ENCODE results near the gene VTN. TPM values are rescaled to one million over a fixed set of nuclear protein-coding genes. Genes with fewer than 3 reads are reported as not detected.

VTN gene
- total RNA-seq, 1 donor from 2014 or later = 2.7 TPM

DNA sequence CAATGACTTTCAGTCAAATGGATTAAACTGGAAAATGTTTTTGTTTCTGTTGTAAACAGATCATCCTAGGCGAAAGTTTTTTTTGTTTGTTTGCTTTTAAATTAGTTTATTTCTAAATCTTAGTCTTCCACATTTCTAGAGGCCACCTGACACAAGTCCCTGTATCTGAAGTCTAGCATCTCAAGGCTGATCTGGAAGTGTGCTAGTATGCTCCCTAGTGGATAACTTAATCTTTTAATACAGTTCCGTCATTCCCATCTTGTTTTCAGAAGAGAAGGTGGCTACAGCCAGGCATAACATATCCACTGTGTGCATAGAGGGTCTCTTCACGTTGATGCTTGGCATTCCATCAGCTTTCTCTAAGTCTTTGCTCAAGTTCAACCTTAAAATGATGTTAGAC, 42.4 kb downstream of the VTN start:
- Histone ChIP-seq H3K4me2 (ENCODE audit: low read length) (no peak overlapping the region), H4K20me1 (ENCODE audit: insufficient read depth, low read length) (peaks cover 42% of the 10 kb centered on the region), H3K27me3 (ENCODE audit: insufficient read depth, low read length) (no peaks in the 10 kb centered on the region), H3K9me3 (ENCODE audit: insufficient read depth, low read depth, low read length) (no peaks in the 10 kb centered on the region), H3K79me2 (ENCODE audit: insufficient read depth, low read length) (peaks cover 24% of the 10 kb centered on the region), H3K9ac (ENCODE audit: low read length) (no peak overlapping the region), H3K4me1 (ENCODE audit: insufficient read depth, low read length) (no peaks in the 10 kb centered on the region), H2AFZ (ENCODE audit: low read depth, low read length) (no peak overlapping the region), H3K36me3 (ENCODE audit: insufficient read depth, low read length) (peaks cover 14% of the 10 kb centered on the region), H3K4me3 (ENCODE audit: insufficient read depth, low read depth, low read length) (no peak overlapping the region), H3K27ac (ENCODE audit: low read depth, low read length) (no peak overlapping the region)
- DNase-seq (ENCODE audit: low read depth) (no peak), FAIRE-seq (no peak)
- Mint-ChIP-seq H3K9me3 (ENCODE audit: unreplicated experiment) (no peaks in the 10 kb centered on the region), H3K4me3 (ENCODE audit: unreplicated experiment) (no peak overlapping the region), H3K27me3 (ENCODE audit: low read depth, unreplicated experiment) (no peaks in the 10 kb centered on the region), H3K36me3 (ENCODE audit: low read depth, unreplicated experiment) (peaks cover 20% of the 10 kb centered on the region), H3K27ac (ENCODE audit: unreplicated experiment) (no peak overlapping the region), H3K4me1 (ENCODE audit: low read depth, unreplicated experiment) (peaks cover 14% of the 10 kb centered on the region)
- TF ChIP-seq, protein P1, sequence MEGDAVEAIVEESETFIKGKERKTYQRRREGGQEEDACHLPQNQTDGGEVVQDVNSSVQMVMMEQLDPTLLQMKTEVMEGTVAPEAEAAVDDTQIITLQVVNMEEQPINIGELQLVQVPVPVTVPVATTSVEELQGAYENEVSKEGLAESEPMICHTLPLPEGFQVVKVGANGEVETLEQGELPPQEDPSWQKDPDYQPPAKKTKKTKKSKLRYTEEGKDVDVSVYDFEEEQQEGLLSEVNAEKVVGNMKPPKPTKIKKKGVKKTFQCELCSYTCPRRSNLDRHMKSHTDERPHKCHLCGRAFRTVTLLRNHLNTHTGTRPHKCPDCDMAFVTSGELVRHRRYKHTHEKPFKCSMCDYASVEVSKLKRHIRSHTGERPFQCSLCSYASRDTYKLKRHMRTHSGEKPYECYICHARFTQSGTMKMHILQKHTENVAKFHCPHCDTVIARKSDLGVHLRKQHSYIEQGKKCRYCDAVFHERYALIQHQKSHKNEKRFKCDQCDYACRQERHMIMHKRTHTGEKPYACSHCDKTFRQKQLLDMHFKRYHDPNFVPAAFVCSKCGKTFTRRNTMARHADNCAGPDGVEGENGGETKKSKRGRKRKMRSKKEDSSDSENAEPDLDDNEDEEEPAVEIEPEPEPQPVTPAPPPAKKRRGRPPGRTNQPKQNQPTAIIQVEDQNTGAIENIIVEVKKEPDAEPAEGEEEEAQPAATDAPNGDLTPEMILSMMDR (IDR thresholded peaks at IDR 0.05; ENCODE audit: insufficient read depth, low read depth, low read length) = no peak
- no peak for TF ChIP-seq EZH2 (IDR thresholded peaks at IDR 0.05; ENCODE audit: insufficient read depth, low read length)

DNA sequence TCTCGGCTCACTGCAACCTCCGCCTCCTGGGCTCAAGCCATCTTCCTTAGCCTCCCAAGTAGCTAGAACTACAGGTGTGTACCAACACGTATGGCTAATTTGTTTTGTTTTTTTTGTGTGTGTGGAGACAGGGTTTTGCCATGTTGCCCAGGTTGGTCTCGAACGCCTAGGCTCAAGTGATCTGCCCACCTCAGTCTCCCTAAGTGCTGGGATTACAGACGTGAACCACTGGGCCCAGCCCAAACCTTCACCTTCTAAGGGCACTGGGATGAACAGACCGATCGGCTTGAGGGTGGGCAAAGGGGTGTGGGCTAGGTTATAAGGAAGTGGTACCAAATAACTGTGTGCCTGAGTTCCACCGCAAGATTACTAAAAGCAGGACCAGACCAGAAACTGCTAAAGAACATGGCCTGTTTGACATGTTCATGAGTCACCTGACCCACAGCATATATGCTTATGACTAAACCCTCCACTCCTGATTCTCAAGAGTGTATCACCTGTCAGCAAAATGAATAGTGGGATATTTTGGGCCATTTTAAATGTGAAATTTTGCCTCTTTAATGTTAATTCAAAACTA, 43.0 kb downstream of the VTN start:
- Histone ChIP-seq H3K79me2 (ENCODE audit: insufficient read depth, low read length) (peaks cover 22% of the 10 kb centered on the region), H3K9me3 (ENCODE audit: insufficient read depth, low read depth, low read length) (no peaks in the 10 kb centered on the region), H3K36me3 (ENCODE audit: insufficient read depth, low read length) (peaks cover 14% of the 10 kb centered on the region), H3K27me3 (ENCODE audit: insufficient read depth, low read length) (no peaks in the 10 kb centered on the region), H3K9ac (ENCODE audit: low read length) (no peak overlapping the region), H4K20me1 (ENCODE audit: insufficient read depth, low read length) (peaks cover 37% of the 10 kb centered on the region), H3K27ac (ENCODE audit: low read depth, low read length) (no peak overlapping the region), H3K4me2 (ENCODE audit: low read length) (no peak overlapping the region), H3K4me3 (ENCODE audit: insufficient read depth, low read depth, low read length) (no peak overlapping the region), H2AFZ (ENCODE audit: low read depth, low read length) (no peak overlapping the region), H3K4me1 (ENCODE audit: insufficient read depth, low read length) (no peaks in the 10 kb centered on the region)
- H3K36me3 Mint-ChIP-seq (ENCODE audit: low read depth, unreplicated experiment) = peaks cover 20% of the 10 kb centered on the region
- no peaks in the 10 kb centered on the region for H3K9me3 Mint-ChIP-seq (ENCODE audit: unreplicated experiment)
- peaks cover 12% of the 10 kb centered on the region for H3K4me1 Mint-ChIP-seq (ENCODE audit: low read depth, unreplicated experiment)
- no peaks in the 10 kb centered on the region for H3K27me3 Mint-ChIP-seq (ENCODE audit: low read depth, unreplicated experiment)
- H3K27ac Mint-ChIP-seq (ENCODE audit: unreplicated experiment) = no peak overlapping the region
- FAIRE-seq (no peak), DNase-seq (ENCODE audit: low read depth) (no peak)
- no peak overlapping the region for H3K4me3 Mint-ChIP-seq (ENCODE audit: unreplicated experiment)
- TF ChIP-seq, protein P1 (IDR thresholded peaks at IDR 0.05; ENCODE audit: insufficient read depth, low read depth, low read length) = no peak
- TF ChIP-seq EZH2 (IDR thresholded peaks at IDR 0.05; ENCODE audit: insufficient read depth, low read length) = no peak

DNA sequence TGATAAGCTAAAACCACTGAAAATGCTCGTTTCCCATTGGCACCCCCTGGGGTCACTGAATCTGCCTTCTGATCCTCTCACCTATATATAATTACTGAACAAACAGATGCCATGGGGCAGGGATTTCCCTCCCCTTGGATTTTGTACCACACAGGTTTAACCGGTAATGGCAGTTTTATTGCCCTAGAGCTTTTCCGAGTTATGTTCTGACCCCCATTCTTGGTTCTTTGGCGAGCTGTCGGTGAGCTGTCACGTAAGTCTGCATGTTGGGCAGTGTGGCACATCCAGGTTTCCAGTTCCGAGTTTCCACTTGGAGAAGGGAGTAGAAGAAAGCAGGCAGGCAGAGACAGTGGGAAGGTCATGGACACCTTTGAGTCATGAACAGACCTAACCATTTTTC, 44.0 kb downstream of the VTN start:
- Histone ChIP-seq H3K27ac (ENCODE audit: low read depth, low read length) (no peak overlapping the region), H3K4me3 (ENCODE audit: insufficient read depth, low read depth, low read length) (no peak overlapping the region), H3K4me2 (ENCODE audit: low read length) (no peak overlapping the region), H3K9me3 (ENCODE audit: insufficient read depth, low read depth, low read length) (no peaks in the 10 kb centered on the region), H3K4me1 (ENCODE audit: insufficient read depth, low read length) (no peaks in the 10 kb centered on the region), H3K79me2 (ENCODE audit: insufficient read depth, low read length) (peaks cover 24% of the 10 kb centered on the region), H3K9ac (ENCODE audit: low read length) (no peak overlapping the region), H3K27me3 (ENCODE audit: insufficient read depth, low read length) (no peaks in the 10 kb centered on the region), H3K36me3 (ENCODE audit: insufficient read depth, low read length) (peaks cover 14% of the 10 kb centered on the region), H2AFZ (ENCODE audit: low read depth, low read length) (no peak overlapping the region), H4K20me1 (ENCODE audit: insufficient read depth, low read length) (peaks cover 27% of the 10 kb centered on the region)
- peaks cover 12% of the 10 kb centered on the region for H3K4me1 Mint-ChIP-seq (ENCODE audit: low read depth, unreplicated experiment)
- no peak overlapping the region for H3K4me3 Mint-ChIP-seq (ENCODE audit: unreplicated experiment)
- H3K9me3 Mint-ChIP-seq (ENCODE audit: unreplicated experiment) = no peaks in the 10 kb centered on the region
- DNase-seq (ENCODE audit: low read depth) = no peak
- no peak for FAIRE-seq
- TF ChIP-seq, protein P1 (IDR thresholded peaks at IDR 0.05; ENCODE audit: insufficient read depth, low read depth, low read length) = no peak
- no peak for TF ChIP-seq EZH2 (IDR thresholded peaks at IDR 0.05; ENCODE audit: insufficient read depth, low read length)
- H3K27ac Mint-ChIP-seq (ENCODE audit: unreplicated experiment) = no peak overlapping the region
- peaks cover 14% of the 10 kb centered on the region for H3K36me3 Mint-ChIP-seq (ENCODE audit: low read depth, unreplicated experiment)
- H3K27me3 Mint-ChIP-seq (ENCODE audit: low read depth, unreplicated experiment) = no peaks in the 10 kb centered on the region
